Upper lobe of left lung (tissue), 6 donors: ENCODE results near the gene TBPL2. TPM values are rescaled to one million over a fixed set of nuclear protein-coding genes. Genes with fewer than 3 reads are reported as not detected.

Experiments used
- ATAC-seq, 2 donors: fragments of 200-7000 bp; cut with Tn5 transposase; one replicate each; pipeline ENCODE4 v1.9.1; 2022; ENCODE audit warnings: mild to moderate bottlenecking in 2 of 2, moderate library complexity in 2 of 2; ENCODE audit not compliant: low FRiP score in 2 of 2
- DNase-seq, 2 donors: peaks; one replicate each; pipeline ENCODE4 v3.0.0-alpha.2; 2019 to 2020
- H3K27ac ChIP-seq, 4 donors: fragments of 200-600 bp; sonication (generic); one replicate each; pipeline ENCODE4 v1.5.1; 2016 to 2019
- H3K27me3 ChIP-seq, 4 donors: fragments of 200-600 bp; sonication (generic); one replicate each; pipeline ENCODE4 v1.5.1; 2017 to 2019
- H3K36me3 ChIP-seq, 4 donors: fragments of 200-600 bp; sonication (generic); one replicate each; pipeline ENCODE4 v1.5.1; 2016 to 2019
- H3K4me1 ChIP-seq, 4 donors: fragments of 200-600 bp; sonication (generic); one replicate each; pipeline ENCODE4 v1.5.1; 2018 to 2019
- H3K4me3 ChIP-seq, 4 donors: fragments of 200-600 bp; sonication (generic); one replicate each; pipeline ENCODE4 v1.5.1; 2017 to 2019; ENCODE audit warnings: mild to moderate bottlenecking in 2 of 4, moderate library complexity in 1 of 4
- H3K9me3 ChIP-seq, 4 donors: fragments of 200-600 bp; sonication (generic); one replicate each; pipeline ENCODE4 v1.5.1; 2018 to 2019
- EP300 ChIP-seq, 4 donors: sonication (generic); formaldehyde crosslinking; IDR thresholded peaks; one replicate each; pipeline ENCODE4 v1.5.1; 2017; ENCODE audit warnings: antibody characterized with exemption in 4 of 4, control low read depth in 2 of 4
- POLR2A ChIP-seq, 4 donors: fragments of 450-650 bp; IDR thresholded peaks; one replicate each; pipeline ENCODE4 v1.5.1; 2016 to 2017; ENCODE audit warnings: antibody characterized with exemption in 4 of 4, mild to moderate bottlenecking in 2 of 4
- POLR2AphosphoS5 ChIP-seq, 2 donors: sonication (generic); formaldehyde crosslinking; IDR thresholded peaks; one replicate each; pipeline ENCODE4 v1.5.1; 2017; ENCODE audit warnings: antibody characterized with exemption in 2 of 2
- WGBS, 2 donors: methylation state at CpG; one replicate each; pipeline ENCODE4 v1.1.5; 2017 to 2018; 5-methylcytosine and 5-hydroxymethylcytosine counted together
- total RNA-seq, 6 donors: library from RNA; depleted of rRNA in 4 of 6; stranded (reverse); fragments of >200 nt in 4 of 6; gene quantifications; one replicate each; pipeline versions ENCODE4 v1.1.0 to v1.2.1, GENCODE V29; 2016 to 2021
- TF ChIP-seq, protein P1 (sequence below), 6 experiments: fragments of 450-650 bp in 4 of 6; fragments of 200-600 bp in 2 of 6; sonication (generic) in 2 of 6; IDR thresholded peaks; one replicate each; pipeline ENCODE4 v1.5.1; 2016 to 2019; ENCODE audit warnings: antibody characterized with exemption in 6 of 6
- donor health status: DM: no; HTN: no; CAD: no; lungs with moderate emphysema.
- donor health status: DM: no; HTN: yes; CAD: no; lungs with severe emphysema.

Gene TBPL2
- total RNA-seq, 6 donors from 2014 or later: not detected

DNA sequence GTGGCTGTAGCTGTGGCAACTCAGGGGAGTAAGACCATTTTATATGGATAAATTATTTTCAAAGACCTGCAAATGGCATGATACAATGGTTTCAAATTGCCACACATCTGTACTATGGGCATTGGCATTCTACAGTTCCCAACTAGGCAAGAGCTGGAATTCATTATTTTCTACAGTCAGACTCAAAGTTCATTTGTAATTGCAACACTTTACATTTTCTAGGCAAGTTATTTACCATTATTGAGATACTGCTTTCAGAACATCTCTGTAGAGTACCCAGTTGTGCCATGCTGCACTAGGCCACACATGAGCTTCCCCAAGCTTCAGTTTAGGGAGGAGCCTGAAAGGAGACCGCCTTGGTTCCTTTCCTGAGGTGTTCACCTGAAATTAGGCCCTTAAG lies 20.8 kb downstream of the TBPL2 start:
- WGBS, 2 donors: 86 to 100% methylated on average over 1 of the region's 1 CpG
- TF ChIP-seq EP300 (IDR thresholded peaks at IDR 0.05): no peak
- no peak for TF ChIP-seq POLR2A (IDR thresholded peaks at IDR 0.05)
- TF ChIP-seq, protein P1, sequence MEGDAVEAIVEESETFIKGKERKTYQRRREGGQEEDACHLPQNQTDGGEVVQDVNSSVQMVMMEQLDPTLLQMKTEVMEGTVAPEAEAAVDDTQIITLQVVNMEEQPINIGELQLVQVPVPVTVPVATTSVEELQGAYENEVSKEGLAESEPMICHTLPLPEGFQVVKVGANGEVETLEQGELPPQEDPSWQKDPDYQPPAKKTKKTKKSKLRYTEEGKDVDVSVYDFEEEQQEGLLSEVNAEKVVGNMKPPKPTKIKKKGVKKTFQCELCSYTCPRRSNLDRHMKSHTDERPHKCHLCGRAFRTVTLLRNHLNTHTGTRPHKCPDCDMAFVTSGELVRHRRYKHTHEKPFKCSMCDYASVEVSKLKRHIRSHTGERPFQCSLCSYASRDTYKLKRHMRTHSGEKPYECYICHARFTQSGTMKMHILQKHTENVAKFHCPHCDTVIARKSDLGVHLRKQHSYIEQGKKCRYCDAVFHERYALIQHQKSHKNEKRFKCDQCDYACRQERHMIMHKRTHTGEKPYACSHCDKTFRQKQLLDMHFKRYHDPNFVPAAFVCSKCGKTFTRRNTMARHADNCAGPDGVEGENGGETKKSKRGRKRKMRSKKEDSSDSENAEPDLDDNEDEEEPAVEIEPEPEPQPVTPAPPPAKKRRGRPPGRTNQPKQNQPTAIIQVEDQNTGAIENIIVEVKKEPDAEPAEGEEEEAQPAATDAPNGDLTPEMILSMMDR (IDR thresholded peaks at IDR 0.05): no peak

DNA sequence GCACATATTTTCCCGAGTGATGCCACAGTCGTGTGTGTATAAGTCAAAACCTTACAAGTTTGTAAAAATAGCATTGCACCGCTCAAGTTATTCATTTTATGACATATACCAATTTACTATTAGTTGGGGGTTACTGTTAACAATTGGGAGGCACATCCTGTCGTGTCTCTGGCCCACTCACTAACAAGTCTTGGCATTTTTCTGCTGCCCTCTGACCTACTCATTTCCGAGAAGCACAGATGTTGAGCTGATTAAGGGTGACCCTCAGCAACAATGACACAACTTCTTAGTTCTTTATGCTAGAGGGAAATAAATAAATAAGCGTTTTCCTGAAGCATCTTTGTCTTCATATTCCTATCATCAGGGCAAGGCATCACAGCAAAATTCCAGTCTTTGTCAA lies 22.0 kb downstream of the TBPL2 start:
- Histone ChIP-seq H3K4me3 (no peak overlapping the region), H3K27ac (no peak overlapping the region), H3K27me3 (no peaks in the 10 kb centered on the region), H3K36me3 (no peaks in the 10 kb centered on the region), H3K4me1 (no peaks in the 10 kb centered on the region), H3K9me3 (no peaks in the 10 kb centered on the region)
- ATAC-seq (no peak), DNase-seq (no peak)
- 47 to 60% methylated on average over 6 of the region's 6 CpGs for WGBS, 2 donors
- TF ChIP-seq POLR2AphosphoS5 (IDR thresholded peaks at IDR 0.05): no peak
- TF ChIP-seq, protein P1 (IDR thresholded peaks at IDR 0.05): no peak

More for the DNA sequence above, 20.8 kb downstream of the TBPL2 start:
- no peak for ATAC-seq
- Histone ChIP-seq H3K4me3 (no peak overlapping the region), H3K27ac (no peak overlapping the region), H3K4me1 (no peaks in the 10 kb centered on the region), H3K36me3 (no peaks in the 10 kb centered on the region), H3K9me3 (no peaks in the 10 kb centered on the region), H3K27me3 (no peaks in the 10 kb centered on the region)
- no peak for DNase-seq

DNA sequence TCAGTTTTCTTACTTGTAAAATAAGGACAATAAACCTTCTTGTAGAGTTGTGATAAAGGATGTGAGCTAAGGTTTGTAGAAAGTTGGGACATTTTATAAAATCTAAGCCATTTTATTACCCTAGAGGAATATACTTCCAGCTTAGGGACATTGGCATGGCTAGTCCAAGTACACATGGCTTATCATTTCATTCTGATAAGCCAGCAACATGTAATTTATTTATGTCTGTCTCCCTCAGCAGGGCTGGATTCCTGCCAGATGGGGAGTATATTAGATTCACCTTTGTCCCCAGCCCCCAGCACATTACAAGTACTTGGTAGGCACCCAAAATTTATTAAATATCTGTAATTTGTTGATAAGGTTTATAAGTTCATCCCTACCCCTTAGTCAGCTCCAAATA lies 22.5 kb downstream of the TBPL2 start:
- no peak for ATAC-seq
- no peaks in the 10 kb centered on the region for H3K9me3 ChIP-seq
- TF ChIP-seq POLR2AphosphoS5 (IDR thresholded peaks at IDR 0.05): no peak
- TF ChIP-seq POLR2A (IDR thresholded peaks at IDR 0.05): no peak
- TF ChIP-seq, protein P1 (IDR thresholded peaks at IDR 0.05): no peak
- TF ChIP-seq EP300 (IDR thresholded peaks at IDR 0.05): no peak

DNA sequence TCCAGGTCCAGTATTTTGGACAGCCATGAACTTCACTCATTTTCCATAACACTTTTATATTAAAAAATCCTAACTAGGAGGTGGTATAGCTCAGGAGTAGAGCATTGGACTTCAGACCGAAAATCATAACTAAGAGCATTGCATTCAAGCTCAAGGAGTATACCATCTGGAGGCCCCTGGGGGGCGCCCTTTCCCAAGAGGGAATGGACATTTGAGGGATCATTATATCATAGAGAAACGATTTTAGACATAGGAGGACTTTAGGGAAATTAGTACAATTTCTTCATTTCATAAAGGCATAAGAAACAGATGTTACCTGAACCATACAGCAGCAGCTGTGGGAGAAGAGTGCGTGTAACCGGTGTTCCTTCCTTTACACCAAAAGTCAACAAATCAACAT lies 23.6 kb downstream of the TBPL2 start:
- ATAC-seq (no peak), DNase-seq (no peak)
- H3K36me3 ChIP-seq: no peaks in the 10 kb centered on the region
- WGBS, 2 donors: 40 to 51% methylated on average over 5 of the region's 5 CpGs
- TF ChIP-seq POLR2AphosphoS5 (IDR thresholded peaks at IDR 0.05): no peak
- no peak for TF ChIP-seq EP300 (IDR thresholded peaks at IDR 0.05)
- TF ChIP-seq, protein P1 (IDR thresholded peaks at IDR 0.05): no peak
- TF ChIP-seq POLR2A (IDR thresholded peaks at IDR 0.05): no peak
- no peak overlapping the region for H3K4me3 ChIP-seq
- no peak overlapping the region for H3K27ac ChIP-seq
- no peaks in the 10 kb centered on the region for H3K27me3 ChIP-seq
- no peaks in the 10 kb centered on the region for H3K9me3 ChIP-seq
- peaks cover 0 to 5% (median 5%) of the 10 kb centered on the region in 4 donors for H3K4me1 ChIP-seq

More for the DNA sequence above, 22.5 kb downstream of the TBPL2 start:
- Histone ChIP-seq H3K4me1 (no peaks in the 10 kb centered on the region), H3K27me3 (no peaks in the 10 kb centered on the region), H3K36me3 (no peaks in the 10 kb centered on the region), H3K27ac (no peak overlapping the region), H3K4me3 (no peak overlapping the region)
- DNase-seq: no peak

DNA sequence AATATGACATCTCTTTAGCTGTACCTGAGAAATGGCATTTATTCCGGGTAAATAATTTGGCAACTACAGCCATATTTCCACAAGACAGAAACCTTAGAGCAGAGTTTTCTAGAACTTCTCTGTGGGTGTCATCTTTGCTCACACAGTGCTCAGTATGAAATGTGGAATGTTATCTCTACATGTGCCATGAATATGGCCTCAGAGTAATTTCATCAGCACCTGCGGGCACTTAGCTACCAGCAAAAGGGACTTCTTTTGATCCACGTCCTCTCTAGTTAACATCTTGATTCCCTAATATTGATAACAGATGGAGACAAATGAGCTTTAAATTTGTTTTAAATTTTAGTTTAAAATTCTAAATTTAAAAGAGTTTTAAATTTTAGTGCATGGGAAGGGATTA lies 25.9 kb downstream of the TBPL2 start:
- WGBS, 2 donors: 81 to 83% methylated on average over 3 of the region's 3 CpGs
- Histone ChIP-seq H3K9me3 (no peaks in the 10 kb centered on the region), H3K4me1 (peaks cover 10 to 23% (median 18%) of the 10 kb centered on the region in 4 donors), H3K36me3 (no peaks in the 10 kb centered on the region), H3K4me3 (no peak overlapping the region), H3K27ac (no peak overlapping the region), H3K27me3 (no peaks in the 10 kb centered on the region)
- DNase-seq (no peak), ATAC-seq (no peak)
- TF ChIP-seq POLR2A (IDR thresholded peaks at IDR 0.05) (no peak), POLR2AphosphoS5 (IDR thresholded peaks at IDR 0.05) (no peak), EP300 (IDR thresholded peaks at IDR 0.05) (no peak)
- TF ChIP-seq, protein P1 (IDR thresholded peaks at IDR 0.05): no peak
